ENCODE data around the gene TLL2. TPM values are rescaled to one million over a fixed set of nuclear protein-coding genes. Genes with fewer than 3 reads are reported as not detected.

TLL2 gene
- total RNA-seq, 1 experiment from 2014 or later, result 0.18 TPM

- intact Hi-C loops (cut with micrococcal nuclease), result no loop called here
These were observed 56.4 kb downstream of the TLL2 start for GRCh38 chr10:96457341-96457740.

GRCh38 chr10:96456296-96456840 is 57.4 kb downstream of the TLL2 start:
- Histone ChIP-seq H3K4me2 (ENCODE audit: low read length) (no peak overlapping the region), H3K9ac (ENCODE audit: low read length) (no peak overlapping the region), H3F3A (ENCODE audit: low read length, unreplicated experiment) (no peaks in the 10 kb centered on the region), H4K20me1 (ENCODE audit: low read length) (no peaks in the 10 kb centered on the region), H3K79me2 (ENCODE audit: low read length) (no peaks in the 10 kb centered on the region), H3K27me3 (ENCODE audit: low read length) (peaks cover 17% of the 10 kb centered on the region), H3K36me3 (ENCODE audit: low read depth, low read length) (no peaks in the 10 kb centered on the region), H3K9me2 (replicated peaks; ENCODE audit: low read length) (no peaks in the 10 kb centered on the region), H3K9me3 (ENCODE audit: low read length) (no peaks in the 10 kb centered on the region), H3K4me1 (ENCODE audit: insufficient read depth, low read length) (no peaks in the 10 kb centered on the region), H2AFZ (ENCODE audit: low read length) (no peak overlapping the region), H3K27ac (ENCODE audit: low read length) (no peak overlapping the region), H3K4me3 (ENCODE audit: low read length) (no peak overlapping the region)
- no peak for TF ChIP-seq CTCF (conservative IDR thresholded peaks at IDR 0.05; ENCODE audit: low read depth, low read length)
- no peak for TF ChIP-seq EZH2 (IDR thresholded peaks at IDR 0.05; ENCODE audit: low read length, unreplicated experiment)
- TF ChIP-seq EZH2phosphoT487 (IDR thresholded peaks at IDR 0.05; ENCODE audit: borderline replicate concordance, low read length), result no peak
- CTCF ChIA-PET, result no interaction called here
- intact Hi-C loops (cut with micrococcal nuclease), result no loop called here
- no TSS peak for BruUV-seq (replicated peaks)
- POLR2A ChIA-PET (ENCODE audit: unreplicated experiment), result no interaction called here
- DNase-seq (no peak), ATAC-seq (no peak)

More at GRCh38 chr10:96457341-96457740, 56.4 kb downstream of the TLL2 start:
- TF ChIP-seq EZH2phosphoT487 (IDR thresholded peaks at IDR 0.05; ENCODE audit: borderline replicate concordance, low read length), result no peak
- no peak for TF ChIP-seq EZH2 (IDR thresholded peaks at IDR 0.05; ENCODE audit: low read length, unreplicated experiment)
- Histone ChIP-seq H3K27me3 (ENCODE audit: low read length) (peaks cover 8% of the 10 kb centered on the region), H3K36me3 (ENCODE audit: low read depth, low read length) (no peaks in the 10 kb centered on the region), H3K9ac (ENCODE audit: low read length) (no peak overlapping the region), H3K4me1 (ENCODE audit: insufficient read depth, low read length) (no peaks in the 10 kb centered on the region), H3K4me3 (ENCODE audit: low read length) (no peak overlapping the region), H2AFZ (ENCODE audit: low read length) (no peak overlapping the region), H3K27ac (ENCODE audit: low read length) (no peak overlapping the region), H3F3A (ENCODE audit: low read length, unreplicated experiment) (no peaks in the 10 kb centered on the region), H3K9me3 (ENCODE audit: low read length) (no peaks in the 10 kb centered on the region), H3K79me2 (ENCODE audit: low read length) (no peaks in the 10 kb centered on the region), H3K9me2 (replicated peaks; ENCODE audit: low read length) (no peaks in the 10 kb centered on the region), H3K4me2 (ENCODE audit: low read length) (no peak overlapping the region), H4K20me1 (ENCODE audit: low read length) (no peaks in the 10 kb centered on the region)
- DNase-seq (no peak), ATAC-seq (no peak)
- ChIA-PET POLR2A (ENCODE audit: unreplicated experiment) (no interaction called here), CTCF (no interaction called here)
- BruUV-seq (replicated peaks), result no TSS peak

DNA sequence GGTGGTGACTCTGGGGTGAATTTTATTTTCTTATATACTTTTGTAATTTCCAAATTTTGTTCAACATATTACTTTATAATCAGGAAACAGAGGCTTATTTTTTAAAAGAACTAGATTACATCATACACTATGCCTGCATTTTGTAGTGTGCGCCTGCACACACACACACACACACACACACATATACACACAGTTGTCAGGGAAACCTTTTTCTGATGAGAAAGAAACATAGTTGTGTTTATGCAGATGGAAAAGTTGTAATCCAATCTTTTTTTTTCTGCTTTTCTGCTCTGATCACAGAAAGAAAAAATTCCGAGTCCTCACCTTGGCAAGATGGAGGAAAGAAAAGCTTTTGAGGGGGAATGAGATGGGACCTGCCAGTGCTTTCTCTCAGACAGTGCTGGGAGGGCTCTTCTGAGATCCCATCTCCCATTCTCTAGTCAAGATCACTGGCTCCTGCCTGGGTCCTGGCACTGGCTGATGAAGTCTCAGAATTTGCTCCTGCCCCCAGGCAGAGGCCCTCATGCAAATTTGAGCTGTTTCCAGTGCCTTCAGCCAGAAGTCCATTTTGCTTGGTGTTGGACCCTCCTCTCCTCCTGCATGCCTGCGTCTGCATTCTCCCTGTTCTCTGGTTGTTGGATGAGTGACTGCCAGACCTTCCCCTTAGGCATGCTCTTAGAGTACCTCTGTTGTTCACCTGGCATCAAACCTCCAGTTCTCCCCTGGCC is 59.7 kb downstream of the TLL2 start:
- H2AFZ ChIP-seq (ENCODE audit: low read length), result no peak overlapping the region
- H3K9me2 ChIP-seq (replicated peaks; ENCODE audit: low read length), result no peaks in the 10 kb centered on the region
- ChIA-PET CTCF (no interaction called here), POLR2A (ENCODE audit: unreplicated experiment) (no interaction called here)
- no peaks in the 10 kb centered on the region for H3F3A ChIP-seq (ENCODE audit: low read length, unreplicated experiment)
- no peaks in the 10 kb centered on the region for H3K79me2 ChIP-seq (ENCODE audit: low read length)
- intact Hi-C loops (cut with micrococcal nuclease), result no loop called here
- H3K27me3 ChIP-seq (ENCODE audit: low read length), result peaks cover 24% of the 10 kb centered on the region
- no peak overlapping the region for H3K9ac ChIP-seq (ENCODE audit: low read length)
- H3K36me3 ChIP-seq (ENCODE audit: low read depth, low read length), result no peaks in the 10 kb centered on the region
- H3K4me3 ChIP-seq (ENCODE audit: low read length), result no peak overlapping the region
- no peaks in the 10 kb centered on the region for H3K4me1 ChIP-seq (ENCODE audit: insufficient read depth, low read length)
- no TSS peak for BruUV-seq (replicated peaks)
- DNase-seq, result no peak
- TF ChIP-seq EZH2 (IDR thresholded peaks at IDR 0.05; ENCODE audit: low read length, unreplicated experiment) (no peak), EZH2phosphoT487 (IDR thresholded peaks at IDR 0.05; ENCODE audit: borderline replicate concordance, low read length) (no peak)
- H3K9me3 ChIP-seq (ENCODE audit: low read length), result no peaks in the 10 kb centered on the region
- ATAC-seq, result no peak
- no peak overlapping the region for H3K27ac ChIP-seq (ENCODE audit: low read length)
- H3K4me2 ChIP-seq (ENCODE audit: low read length), result no peak overlapping the region
- no peaks in the 10 kb centered on the region for H4K20me1 ChIP-seq (ENCODE audit: low read length)
